ENCODE data around the gene AP1S1. TPM values are rescaled to one million over a fixed set of nuclear protein-coding genes. Genes with fewer than 3 reads are reported as not detected.

Gene AP1S1
- total and polyA plus RNA-seq, 2 of the 13 experiments (the other 11 are each of a cell fraction or from before 2014, with no cell fraction given) = 57.5 to 68.1 TPM

GRCh38 chr7:101165075-101165957, 11.0 kb downstream of the AP1S1 start, which contains the start of gene VGF (continued):
- TF ChIP-seq, protein P1, sequence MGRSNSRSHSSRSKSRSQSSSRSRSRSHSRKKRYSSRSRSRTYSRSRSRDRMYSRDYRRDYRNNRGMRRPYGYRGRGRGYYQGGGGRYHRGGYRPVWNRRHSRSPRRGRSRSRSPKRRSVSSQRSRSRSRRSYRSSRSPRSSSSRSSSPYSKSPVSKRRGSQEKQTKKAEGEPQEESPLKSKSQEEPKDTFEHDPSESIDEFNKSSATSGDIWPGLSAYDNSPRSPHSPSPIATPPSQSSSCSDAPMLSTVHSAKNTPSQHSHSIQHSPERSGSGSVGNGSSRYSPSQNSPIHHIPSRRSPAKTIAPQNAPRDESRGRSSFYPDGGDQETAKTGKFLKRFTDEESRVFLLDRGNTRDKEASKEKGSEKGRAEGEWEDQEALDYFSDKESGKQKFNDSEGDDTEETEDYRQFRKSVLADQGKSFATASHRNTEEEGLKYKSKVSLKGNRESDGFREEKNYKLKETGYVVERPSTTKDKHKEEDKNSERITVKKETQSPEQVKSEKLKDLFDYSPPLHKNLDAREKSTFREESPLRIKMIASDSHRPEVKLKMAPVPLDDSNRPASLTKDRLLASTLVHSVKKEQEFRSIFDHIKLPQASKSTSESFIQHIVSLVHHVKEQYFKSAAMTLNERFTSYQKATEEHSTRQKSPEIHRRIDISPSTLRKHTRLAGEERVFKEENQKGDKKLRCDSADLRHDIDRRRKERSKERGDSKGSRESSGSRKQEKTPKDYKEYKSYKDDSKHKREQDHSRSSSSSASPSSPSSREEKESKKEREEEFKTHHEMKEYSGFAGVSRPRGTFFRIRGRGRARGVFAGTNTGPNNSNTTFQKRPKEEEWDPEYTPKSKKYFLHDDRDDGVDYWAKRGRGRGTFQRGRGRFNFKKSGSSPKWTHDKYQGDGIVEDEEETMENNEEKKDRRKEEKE (IDR thresholded peaks at IDR 0.05) = no peak
- peak; percentile 91 for TF ChIP-seq MTF2 (CRISPR knock-in tag; IDR thresholded peaks at IDR 0.05; ENCODE audit: borderline replicate concordance)
- no peak for TF ChIP-seq GTF2F1 (IDR thresholded peaks at IDR 0.05; ENCODE audit: low read length)
- TF ChIP-seq SOX13 (IDR thresholded peaks at IDR 0.05) = no peak
- TF ChIP-seq SOX13 (CRISPR knock-in tag; conservative IDR thresholded peaks at IDR 0.05 in 1 of 2, IDR thresholded peaks at IDR 0.05 in 1 of 2) = peak in 1 of 2 experiments; percentile 77; a peak in 2 of 4 replicates
- TF ChIP-seq, protein P2, sequence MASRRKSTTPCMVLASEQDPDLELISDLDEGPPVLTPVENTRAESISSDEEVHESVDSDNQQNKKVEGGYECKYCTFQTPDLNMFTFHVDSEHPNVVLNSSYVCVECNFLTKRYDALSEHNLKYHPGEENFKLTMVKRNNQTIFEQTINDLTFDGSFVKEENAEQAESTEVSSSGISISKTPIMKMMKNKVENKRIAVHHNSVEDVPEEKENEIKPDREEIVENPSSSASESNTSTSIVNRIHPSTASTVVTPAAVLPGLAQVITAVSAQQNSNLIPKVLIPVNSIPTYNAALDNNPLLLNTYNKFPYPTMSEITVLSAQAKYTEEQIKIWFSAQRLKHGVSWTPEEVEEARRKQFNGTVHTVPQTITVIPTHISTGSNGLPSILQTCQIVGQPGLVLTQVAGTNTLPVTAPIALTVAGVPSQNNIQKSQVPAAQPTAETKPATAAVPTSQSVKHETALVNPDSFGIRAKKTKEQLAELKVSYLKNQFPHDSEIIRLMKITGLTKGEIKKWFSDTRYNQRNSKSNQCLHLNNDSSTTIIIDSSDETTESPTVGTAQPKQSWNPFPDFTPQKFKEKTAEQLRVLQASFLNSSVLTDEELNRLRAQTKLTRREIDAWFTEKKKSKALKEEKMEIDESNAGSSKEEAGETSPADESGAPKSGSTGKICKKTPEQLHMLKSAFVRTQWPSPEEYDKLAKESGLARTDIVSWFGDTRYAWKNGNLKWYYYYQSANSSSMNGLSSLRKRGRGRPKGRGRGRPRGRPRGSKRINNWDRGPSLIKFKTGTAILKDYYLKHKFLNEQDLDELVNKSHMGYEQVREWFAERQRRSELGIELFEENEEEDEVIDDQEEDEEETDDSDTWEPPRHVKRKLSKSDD (CRISPR knock-in tag; IDR thresholded peaks at IDR 0.05; ENCODE audit: low read depth) = peak; percentile 96
- no peak for TF ChIP-seq FOXP1 (IDR thresholded peaks at IDR 0.05)
- no peak for TF ChIP-seq FOXP1 (CRISPR knock-in tag; IDR thresholded peaks at IDR 0.05)
- peak; percentile 88 for TF ChIP-seq MAX (IDR thresholded peaks at IDR 0.05)
- no peak; the same call in 1 of the 2 replicates for TF ChIP-seq PAXIP1 (CRISPR knock-in tag; conservative IDR thresholded peaks at IDR 0.05)
- TF ChIP-seq, protein P3, sequence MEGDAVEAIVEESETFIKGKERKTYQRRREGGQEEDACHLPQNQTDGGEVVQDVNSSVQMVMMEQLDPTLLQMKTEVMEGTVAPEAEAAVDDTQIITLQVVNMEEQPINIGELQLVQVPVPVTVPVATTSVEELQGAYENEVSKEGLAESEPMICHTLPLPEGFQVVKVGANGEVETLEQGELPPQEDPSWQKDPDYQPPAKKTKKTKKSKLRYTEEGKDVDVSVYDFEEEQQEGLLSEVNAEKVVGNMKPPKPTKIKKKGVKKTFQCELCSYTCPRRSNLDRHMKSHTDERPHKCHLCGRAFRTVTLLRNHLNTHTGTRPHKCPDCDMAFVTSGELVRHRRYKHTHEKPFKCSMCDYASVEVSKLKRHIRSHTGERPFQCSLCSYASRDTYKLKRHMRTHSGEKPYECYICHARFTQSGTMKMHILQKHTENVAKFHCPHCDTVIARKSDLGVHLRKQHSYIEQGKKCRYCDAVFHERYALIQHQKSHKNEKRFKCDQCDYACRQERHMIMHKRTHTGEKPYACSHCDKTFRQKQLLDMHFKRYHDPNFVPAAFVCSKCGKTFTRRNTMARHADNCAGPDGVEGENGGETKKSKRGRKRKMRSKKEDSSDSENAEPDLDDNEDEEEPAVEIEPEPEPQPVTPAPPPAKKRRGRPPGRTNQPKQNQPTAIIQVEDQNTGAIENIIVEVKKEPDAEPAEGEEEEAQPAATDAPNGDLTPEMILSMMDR (CRISPR knock-in tag; IDR thresholded peaks at IDR 0.05) = 0 out of 2 replicates have a peak, but pooled peaks have one; percentile 17
- TF ChIP-seq, protein P4, sequence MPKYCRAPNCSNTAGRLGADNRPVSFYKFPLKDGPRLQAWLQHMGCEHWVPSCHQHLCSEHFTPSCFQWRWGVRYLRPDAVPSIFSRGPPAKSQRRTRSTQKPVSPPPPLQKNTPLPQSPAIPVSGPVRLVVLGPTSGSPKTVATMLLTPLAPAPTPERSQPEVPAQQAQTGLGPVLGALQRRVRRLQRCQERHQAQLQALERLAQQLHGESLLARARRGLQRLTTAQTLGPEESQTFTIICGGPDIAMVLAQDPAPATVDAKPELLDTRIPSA (CRISPR knock-in tag; IDR thresholded peaks at IDR 0.05; ENCODE audit: borderline replicate concordance) = 0 out of 2 replicates have a peak, but pooled peaks have one; percentile 35
- TF ChIP-seq MYNN (CRISPR knock-in tag; IDR thresholded peaks at IDR 0.05; ENCODE audit: low read depth) = peak; percentile 98
- TF ChIP-seq ZNF557 (CRISPR knock-in tag; IDR thresholded peaks at IDR 0.05) = peak; percentile 99
- TF ChIP-seq TCF12 (IDR thresholded peaks at IDR 0.05) = no peak
- peak; percentile 68; the same call in 1 of the 2 replicates for TF ChIP-seq TCF12 (CRISPR knock-in tag; IDR thresholded peaks at IDR 0.05)
- peak; percentile 96 for TF ChIP-seq ARID2 (CRISPR knock-in tag; IDR thresholded peaks at IDR 0.05; ENCODE audit: borderline replicate concordance)

All from HepG2 (cell line).